NCI-H345 (cell line): ENCODE data around the gene HOXD1.
A peak's percentile ranks its signal among the peaks of the same experiment; 100 is the strongest.

Experiments used
- DNase-seq: peaks from one replicate; lab custom pipeline; 2025; lab: John Stamatoyannopoulos, UW

The HOXD1 gene

GRCh38 chr2:176187899-176188773 is at the start of gene HOXD1:
HOXD1 (plus strand) TSS chr2:176188668; CDS start chr2:176188802, 134 bp downstream.
- DNase-seq = peak; percentile 85

- DNase-seq = no peak
These were observed 49.4 kb upstream of the HOXD1 start for GRCh38 chr2:176138923-176139660.

- DNase-seq = no peak
These were observed 48.6 kb upstream of the HOXD1 start for GRCh38 chr2:176139661-176140512.

GRCh38 chr2:176140513-176141317 is 47.8 kb upstream of the HOXD1 start:
- DNase-seq = peak; percentile 81

DNA sequence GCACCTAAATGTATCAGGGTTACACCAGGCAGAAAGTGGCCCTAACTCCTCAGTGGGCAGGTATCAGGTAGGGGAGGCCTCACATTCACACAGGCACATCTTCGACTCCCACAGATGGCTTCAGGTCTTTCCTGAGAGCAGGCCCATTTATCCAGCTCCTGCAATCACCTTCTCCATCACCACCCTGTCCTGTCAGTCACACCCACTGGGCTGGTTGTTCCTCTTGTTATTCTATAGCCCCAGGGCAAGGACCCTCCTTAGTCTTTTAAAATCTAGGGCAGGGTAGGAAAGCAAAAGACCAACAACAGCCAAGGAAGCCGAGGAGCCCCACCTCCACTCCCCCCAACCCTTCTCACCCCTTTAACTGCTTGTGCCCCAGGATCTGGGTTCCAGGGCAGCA is 46.2 kb upstream of the HOXD1 start:
- no peak for DNase-seq

DNA sequence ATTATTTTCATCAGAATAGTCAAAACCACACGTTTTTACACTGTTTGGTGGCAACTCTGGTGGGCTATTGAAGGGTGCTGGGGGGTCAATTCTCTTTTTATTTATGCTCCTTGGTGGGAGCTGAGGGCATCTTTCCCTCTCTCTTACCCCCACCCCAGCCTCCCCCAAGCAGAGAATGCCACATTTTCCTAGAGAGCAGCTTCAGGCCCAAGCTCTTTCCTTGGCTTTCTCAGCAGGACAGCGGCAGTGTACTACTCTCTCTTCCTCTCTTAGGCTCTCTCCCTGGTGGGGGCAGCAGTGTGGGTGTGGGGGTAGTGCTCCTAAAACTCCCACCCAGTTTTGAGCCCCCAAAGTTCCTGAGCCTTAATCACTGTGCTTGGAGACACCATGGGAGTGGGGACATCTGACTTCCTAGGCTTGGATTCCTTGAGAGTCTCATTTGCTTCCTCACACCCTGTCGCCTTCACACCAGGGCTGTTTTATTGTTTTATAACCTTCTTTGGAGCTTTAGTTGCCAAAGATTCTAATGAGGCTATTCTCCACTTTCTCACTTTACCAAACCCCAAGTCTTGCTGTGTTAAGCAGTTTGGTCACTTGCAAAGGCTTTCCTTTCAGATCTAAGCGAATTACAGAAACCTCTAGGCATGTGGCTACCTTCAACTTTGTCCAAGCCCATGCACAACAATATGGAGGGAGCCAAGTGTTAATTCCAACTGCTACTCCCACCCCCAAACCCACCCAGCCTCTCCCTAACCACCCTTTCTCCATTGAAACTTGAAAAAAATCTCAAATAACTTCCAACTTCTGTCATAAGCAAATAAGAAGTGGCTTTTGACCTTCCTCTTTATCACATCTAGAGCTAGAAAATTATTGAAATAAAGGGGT is 43.1 kb upstream of the HOXD1 start:
- no peak for DNase-seq

DNA sequence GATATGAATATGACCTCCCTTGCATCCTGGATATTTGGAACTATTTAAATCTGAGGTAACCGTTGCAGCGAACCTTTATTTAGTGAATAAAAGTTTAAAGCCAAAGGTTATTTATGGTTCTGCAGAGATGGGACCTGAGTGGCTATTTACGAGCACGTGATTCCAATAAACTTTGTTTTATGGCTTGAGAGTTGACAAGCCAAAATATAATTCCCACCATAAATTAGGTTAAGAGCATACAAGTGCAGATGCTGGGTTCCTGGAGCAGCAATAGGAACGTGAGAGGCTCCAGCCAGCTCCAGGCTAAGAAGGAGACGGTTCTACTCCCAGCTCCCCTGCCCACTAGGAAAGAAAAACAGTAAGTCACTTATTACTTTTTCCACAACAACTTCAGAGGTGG is 42.4 kb upstream of the HOXD1 start:
- DNase-seq = no peak

GRCh38 chr2:176146645-176147044 is 41.8 kb upstream of the HOXD1 start:
- DNase-seq = no peak

- no peak for DNase-seq
These were observed 41.2 kb upstream of the HOXD1 start for GRCh38 chr2:176147210-176147799.

DNA sequence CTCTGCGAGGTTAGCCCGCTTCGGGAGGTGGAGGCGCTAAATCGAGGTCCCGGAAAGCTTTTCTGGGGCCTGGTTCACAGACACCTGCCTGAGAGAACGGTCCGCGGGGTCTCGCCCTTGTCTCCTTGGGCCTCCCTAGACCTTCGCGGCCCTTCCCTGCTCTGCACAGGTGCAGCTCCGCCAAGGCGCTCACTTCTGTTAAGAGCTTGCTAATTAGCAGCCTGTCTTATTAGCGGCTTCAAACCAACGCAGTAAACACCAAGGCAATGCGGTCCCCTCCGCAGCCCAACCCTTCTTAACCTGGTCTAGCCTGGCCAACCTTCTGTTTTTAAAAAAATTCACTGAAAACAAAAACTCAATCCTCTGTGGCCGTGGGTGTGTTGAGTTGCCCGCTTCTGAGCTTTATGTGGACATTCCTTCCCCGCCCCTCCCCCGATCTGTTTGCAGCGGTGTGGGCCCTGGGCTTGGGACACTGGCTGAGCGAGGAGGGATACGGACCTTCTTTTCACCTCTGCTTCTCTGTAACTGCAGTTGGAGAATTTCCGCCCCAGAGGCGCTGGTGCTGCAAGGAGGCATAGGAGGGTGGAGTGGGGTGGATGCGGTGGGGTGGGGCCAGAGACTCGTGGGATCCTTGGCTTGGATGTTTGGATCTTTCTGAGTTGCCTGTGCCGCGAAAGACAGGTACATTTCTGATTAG is 40.5 kb upstream of the HOXD1 start:
- no peak for DNase-seq

GRCh38 chr2:176148751-176149421 is 39.6 kb upstream of the HOXD1 start:
- no peak for DNase-seq

GRCh38 chr2:176149481-176149938 is 39.0 kb upstream of the HOXD1 start:
- no peak for DNase-seq

DNA sequence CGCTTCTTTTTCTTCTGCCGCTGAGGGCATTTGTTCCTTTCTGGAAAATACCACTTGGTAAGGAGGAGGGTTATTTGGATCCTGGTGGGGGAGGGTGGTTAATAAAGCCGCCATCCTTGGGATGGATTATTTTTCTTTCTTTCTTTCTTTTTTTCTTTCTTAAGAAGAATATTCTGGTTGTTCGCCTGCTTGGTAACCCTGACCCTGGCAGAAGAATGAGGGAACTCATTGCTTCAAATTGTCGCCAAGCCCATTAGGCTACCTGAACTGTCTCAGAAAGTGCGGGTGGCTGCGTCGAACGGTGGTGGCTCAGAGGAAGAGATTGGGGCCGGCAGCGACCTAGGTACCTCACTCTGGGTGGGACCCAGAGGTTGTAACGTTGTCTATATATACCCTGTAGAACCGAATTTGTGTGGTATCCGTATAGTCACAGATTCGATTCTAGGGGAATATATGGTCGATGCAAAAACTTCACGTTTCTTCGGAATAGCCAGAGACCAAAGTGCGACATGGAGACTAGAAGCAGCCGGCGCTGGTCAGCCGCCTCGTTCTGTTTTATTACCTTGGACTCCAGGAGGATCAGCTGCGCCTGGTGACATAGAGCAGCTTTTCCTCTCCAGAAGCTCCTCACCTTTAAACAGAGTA is 38.4 kb upstream of the HOXD1 start:
- no peak for DNase-seq

- DNase-seq = no peak
These were observed 37.7 kb upstream of the HOXD1 start for GRCh38 chr2:176150584-176151441.

DNA sequence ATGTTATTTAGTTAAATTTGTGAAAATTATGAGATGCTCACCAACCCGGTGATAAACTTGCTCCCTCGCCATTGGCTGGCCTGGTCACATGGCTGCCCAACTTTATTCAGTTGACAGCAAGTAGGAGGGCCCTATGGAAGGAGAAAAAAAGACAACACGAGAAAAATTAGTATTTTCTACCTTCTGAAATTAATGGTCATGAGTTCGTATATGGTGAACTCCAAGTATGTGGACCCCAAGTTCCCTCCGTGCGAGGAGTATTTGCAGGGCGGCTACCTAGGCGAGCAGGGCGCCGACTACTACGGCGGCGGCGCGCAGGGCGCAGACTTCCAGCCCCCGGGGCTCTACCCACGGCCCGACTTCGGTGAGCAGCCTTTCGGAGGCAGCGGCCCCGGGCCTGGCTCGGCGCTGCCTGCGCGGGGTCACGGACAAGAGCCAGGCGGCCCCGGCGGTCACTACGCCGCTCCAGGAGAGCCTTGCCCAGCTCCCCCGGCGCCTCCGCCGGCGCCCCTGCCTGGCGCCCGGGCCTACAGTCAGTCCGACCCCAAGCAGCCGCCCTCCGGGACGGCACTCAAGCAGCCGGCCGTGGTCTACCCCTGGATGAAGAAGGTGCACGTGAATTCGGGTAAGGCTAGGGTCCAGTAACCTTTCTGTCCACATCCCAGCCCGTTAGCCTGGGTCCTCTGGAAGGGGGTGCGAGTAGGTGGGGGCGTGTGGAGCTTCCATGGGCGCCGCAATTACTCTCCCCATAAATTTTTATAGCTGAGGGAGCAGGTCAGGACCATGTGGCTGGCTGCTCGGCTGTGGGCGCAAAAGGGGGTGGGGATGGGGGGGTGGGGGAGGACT is 36.8 kb upstream of the HOXD1 start, which contains the start of gene HOXD4:
TSS of gene HOXD4 (plus strand) at position 109 of the 846 bp plus-strand sequence. CDS start at position 193, 84 bp downstream.
- DNase-seq = peak; percentile 37
